Neutrophil (primary cell): ENCODE results near the gene SHPK.

ENCODE experiments used
- H3K27ac ChIP-seq: fragments of 200-600 bp; sonication (generic); 2 replicates; pipeline ENCODE4 v1.5.1; 2016; ENCODE audit warnings: mild to moderate bottlenecking, moderate library complexity
- H3K27me3 ChIP-seq: fragments of 200-600 bp; sonication (generic); 2 replicates; pipeline ENCODE4 v1.6.0; 2016; ENCODE audit warnings: mild to moderate bottlenecking
- H3K36me3 ChIP-seq: fragments of 200-600 bp; sonication (generic); 2 replicates; pipeline ENCODE4 v1.5.1; 2017
- H3K4me1 ChIP-seq, 2 experiments: fragments of 200-600 bp in 1 of 2; sonication (generic) in 1 of 2; 1 replicate in 1 of 2; 2 replicates in 1 of 2; pipeline versions ENCODE4 v1.5.1 to v1.6.1; 2013 to 2016; ENCODE audit warnings: low read depth in 1 of 2, low read length in 1 of 2, mild to moderate bottlenecking in 1 of 2, moderate library complexity in 1 of 2; ENCODE audit not compliant: control insufficient read depth in 1 of 2, insufficient read depth in 1 of 2
- H3K4me3 ChIP-seq, 2 experiments: fragments of 200-600 bp in 1 of 2; sonication (generic) in 1 of 2; 1 replicate in 1 of 2; 2 replicates in 1 of 2; pipeline ENCODE4 v1.5.1; 2013 to 2016; ENCODE audit warnings: low read depth in 1 of 2, low read length in 1 of 2, mild to moderate bottlenecking in 1 of 2, moderate library complexity in 1 of 2
- H3K9me3 ChIP-seq: fragments of 200-600 bp; sonication (generic); 2 replicates; pipeline ENCODE4 v1.5.1; 2016
- TF ChIP-seq, protein P1 (sequence below): fragments of 200-600 bp; sonication (generic); IDR thresholded peaks from 2 replicates; pipeline ENCODE4 v1.5.1; 2016; ENCODE audit warnings: antibody characterized with exemption

Gene SHPK

DNA sequence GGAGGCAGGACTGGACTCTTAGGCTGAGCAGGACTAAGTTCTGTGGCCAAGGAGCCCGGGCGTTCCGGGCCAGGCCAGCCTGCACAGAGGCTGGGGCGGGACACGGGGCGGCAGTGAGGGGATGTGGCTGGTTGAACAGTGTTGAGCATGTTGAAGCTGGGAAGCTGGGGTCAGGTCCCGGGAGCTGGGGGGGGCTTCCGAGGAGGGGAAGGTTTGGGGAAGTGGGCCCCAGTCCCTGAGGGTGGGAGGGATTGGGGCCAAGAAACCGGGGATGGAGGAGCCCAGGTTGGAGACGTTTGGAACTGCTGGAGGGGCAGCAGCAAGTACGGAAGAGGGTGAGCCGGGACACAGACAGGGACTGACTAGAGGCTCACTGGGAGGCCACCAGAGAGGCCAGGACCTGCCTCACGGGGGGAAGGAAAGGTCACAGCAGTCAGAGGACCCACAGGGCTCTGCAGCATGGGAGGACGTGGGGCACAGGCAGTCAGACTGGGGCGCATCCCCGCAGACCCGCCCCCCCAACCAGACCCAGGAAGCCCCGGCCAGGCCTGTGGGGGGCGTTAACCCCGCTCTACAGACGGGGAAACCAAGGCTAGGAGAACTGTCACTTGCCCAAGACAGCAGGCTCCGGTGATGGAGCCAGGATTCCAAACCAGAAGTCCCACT is 22.9 kb upstream of the SHPK start:
- H3K4me1 ChIP-seq: no peaks in the 10 kb centered on the region
- H3K36me3 ChIP-seq: peaks cover 28% of the 10 kb centered on the region
- no peaks in the 10 kb centered on the region for H3K9me3 ChIP-seq
- H3K4me3 ChIP-seq: no peak overlapping the region
- H3K27me3 ChIP-seq: no peaks in the 10 kb centered on the region
- H3K27ac ChIP-seq: no peak overlapping the region
- TF ChIP-seq, protein P1, sequence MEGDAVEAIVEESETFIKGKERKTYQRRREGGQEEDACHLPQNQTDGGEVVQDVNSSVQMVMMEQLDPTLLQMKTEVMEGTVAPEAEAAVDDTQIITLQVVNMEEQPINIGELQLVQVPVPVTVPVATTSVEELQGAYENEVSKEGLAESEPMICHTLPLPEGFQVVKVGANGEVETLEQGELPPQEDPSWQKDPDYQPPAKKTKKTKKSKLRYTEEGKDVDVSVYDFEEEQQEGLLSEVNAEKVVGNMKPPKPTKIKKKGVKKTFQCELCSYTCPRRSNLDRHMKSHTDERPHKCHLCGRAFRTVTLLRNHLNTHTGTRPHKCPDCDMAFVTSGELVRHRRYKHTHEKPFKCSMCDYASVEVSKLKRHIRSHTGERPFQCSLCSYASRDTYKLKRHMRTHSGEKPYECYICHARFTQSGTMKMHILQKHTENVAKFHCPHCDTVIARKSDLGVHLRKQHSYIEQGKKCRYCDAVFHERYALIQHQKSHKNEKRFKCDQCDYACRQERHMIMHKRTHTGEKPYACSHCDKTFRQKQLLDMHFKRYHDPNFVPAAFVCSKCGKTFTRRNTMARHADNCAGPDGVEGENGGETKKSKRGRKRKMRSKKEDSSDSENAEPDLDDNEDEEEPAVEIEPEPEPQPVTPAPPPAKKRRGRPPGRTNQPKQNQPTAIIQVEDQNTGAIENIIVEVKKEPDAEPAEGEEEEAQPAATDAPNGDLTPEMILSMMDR: no peak

DNA sequence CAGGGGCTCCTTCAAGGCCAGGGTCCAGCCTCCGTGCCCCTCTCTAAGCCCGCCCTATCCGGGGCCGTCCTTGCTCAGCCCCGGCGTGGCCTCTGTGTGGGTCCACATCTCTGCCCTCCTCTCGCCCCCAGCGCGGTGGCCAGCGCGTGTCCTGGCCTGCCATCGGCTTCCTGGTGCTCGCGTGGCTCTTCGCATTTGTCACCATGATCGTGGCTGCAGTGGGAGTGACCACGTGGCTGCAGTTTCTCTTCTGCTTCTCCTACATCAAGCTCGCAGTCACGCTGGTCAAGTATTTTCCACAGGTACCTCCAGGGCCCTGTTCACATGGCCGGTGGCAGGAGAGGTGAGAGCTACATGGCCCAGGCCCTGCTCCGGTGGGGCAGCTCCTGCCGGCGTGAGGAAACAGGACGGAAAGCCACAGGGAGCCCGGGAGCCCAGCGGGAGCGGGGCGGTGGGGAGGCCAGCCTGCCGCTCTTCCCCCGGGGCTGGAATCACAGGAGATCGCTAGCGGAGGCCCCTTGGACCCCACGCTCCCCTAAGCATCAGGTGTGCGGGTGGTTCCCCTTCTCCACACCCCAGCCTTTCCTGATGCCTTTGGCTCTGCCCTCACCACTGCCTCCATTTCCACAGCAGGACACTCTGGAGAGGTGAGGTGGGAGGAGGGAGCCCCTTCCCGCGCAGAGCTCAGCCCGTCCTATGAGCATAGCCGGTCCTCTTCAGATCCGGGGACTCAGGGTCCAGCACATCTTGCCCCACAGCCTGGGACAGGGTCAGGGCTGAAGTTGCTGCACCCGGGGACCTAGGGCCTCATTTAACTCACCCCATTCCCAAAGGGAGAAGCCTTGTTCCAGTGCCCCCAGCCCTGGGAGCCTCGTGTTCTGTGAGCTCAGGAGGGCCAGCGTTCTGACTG is 22.1 kb upstream of the SHPK start:
- Histone ChIP-seq H3K27ac (no peak overlapping the region), H3K4me3 (no peak overlapping the region), H3K36me3 (peaks cover 28% of the 10 kb centered on the region), H3K9me3 (no peaks in the 10 kb centered on the region), H3K4me1 (no peaks in the 10 kb centered on the region), H3K27me3 (no peaks in the 10 kb centered on the region)
- TF ChIP-seq, protein P1: no peak

DNA sequence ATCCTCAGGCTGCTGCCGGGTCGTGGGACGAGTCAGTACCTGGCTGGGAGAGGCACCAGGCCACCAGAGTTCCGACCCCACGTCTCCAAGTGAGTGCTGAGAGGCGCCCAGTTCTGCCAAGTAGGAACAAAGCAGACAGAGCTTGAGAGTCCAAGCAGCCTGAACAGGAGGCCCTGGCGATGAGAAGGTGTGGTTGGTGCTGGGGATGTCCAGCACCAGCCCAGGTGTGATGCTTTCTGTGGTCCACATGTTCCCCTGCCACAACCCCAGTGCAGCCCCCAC is 21.5 kb upstream of the SHPK start:
- no peaks in the 10 kb centered on the region for H3K9me3 ChIP-seq
- H3K36me3 ChIP-seq: peaks cover 28% of the 10 kb centered on the region
- H3K4me3 ChIP-seq: no peak overlapping the region
- H3K27me3 ChIP-seq: no peaks in the 10 kb centered on the region
- TF ChIP-seq, protein P1: no peak
- no peaks in the 10 kb centered on the region for H3K4me1 ChIP-seq
- H3K27ac ChIP-seq: no peak overlapping the region

DNA sequence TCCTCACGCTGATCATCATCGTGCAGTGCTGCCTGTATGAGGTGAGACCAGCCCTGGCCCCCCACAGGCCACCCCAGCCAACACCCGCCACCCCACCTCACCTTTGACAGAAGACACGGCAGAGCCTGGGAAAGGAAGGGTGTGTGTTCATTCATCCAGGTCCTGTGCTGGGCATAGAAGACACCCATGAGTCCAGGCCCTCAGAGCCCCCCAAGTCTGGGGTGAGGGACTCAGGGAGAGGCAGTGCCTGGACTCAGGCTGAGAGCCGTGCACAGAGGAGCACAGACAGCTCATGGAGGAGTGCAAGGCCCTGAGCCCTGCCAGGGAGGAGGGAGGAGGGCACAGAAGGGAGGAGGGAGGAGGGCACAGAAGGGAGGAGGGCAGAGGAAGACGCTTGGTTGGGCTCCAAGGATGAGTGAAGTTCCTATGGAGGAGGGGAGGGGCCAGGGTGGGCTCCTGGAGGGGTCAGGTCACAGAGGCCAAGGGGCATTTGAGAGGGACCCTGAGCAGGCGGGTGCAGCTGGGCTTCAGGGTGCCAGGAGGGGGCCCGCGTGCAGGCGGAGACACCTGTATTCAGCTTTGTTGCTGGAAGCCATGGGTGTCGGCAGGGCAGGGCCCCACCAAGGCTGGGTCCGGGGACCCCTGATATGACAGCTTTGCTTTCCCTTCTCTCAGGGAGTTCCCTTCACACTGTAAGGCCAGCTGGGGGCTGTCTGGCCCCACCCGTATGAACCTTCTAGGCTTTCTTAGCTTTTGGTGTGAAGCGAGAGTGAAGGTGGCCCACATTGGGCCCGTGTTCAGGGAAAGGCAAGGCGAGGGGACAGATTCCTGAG is 20.9 kb upstream of the SHPK start:
- Histone ChIP-seq H3K27ac (no peak overlapping the region), H3K9me3 (no peaks in the 10 kb centered on the region), H3K27me3 (no peaks in the 10 kb centered on the region), H3K36me3 (peaks cover 28% of the 10 kb centered on the region), H3K4me1 (no peaks in the 10 kb centered on the region), H3K4me3 (no peak overlapping the region)
- TF ChIP-seq, protein P1: no peak

DNA sequence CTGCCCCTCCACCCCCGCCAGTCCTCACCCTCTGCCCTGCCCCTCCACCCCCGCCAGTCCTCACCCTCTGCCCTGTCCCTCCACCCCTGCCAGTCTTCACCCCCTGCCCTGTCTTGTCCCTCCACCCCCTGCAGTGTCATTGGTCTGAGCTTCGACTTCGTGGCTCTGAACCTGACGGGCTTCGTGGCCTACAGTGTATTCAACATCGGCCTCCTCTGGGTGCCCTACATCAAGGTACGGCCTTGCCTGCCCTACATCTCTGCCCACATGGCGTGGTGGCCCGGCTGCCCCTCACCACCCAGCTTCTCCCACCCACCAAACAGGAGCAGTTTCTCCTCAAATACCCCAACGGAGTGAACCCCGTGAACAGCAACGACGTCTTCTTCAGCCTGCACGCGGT is 20.3 kb upstream of the SHPK start:
- Histone ChIP-seq H3K27ac (no peak overlapping the region), H3K4me1 (no peaks in the 10 kb centered on the region), H3K27me3 (no peaks in the 10 kb centered on the region), H3K4me3 (no peak overlapping the region), H3K36me3 (peaks cover 24% of the 10 kb centered on the region), H3K9me3 (no peaks in the 10 kb centered on the region)
- TF ChIP-seq, protein P1: no peak
